ENCODE measurements around the gene ZDHHC11B.
"Not testable (repeated sequence)": the region's sequence is repeated elsewhere in the genome, so short reads cannot be mapped to it uniquely, and the experiment has no call there.

Gene ZDHHC11B

GRCh38 chr5:776862-777711 lies 7.4 kb downstream of the ZDHHC11B start:
- H3K27me3 ChIP-seq (ENCODE audit: insufficient read depth, low read depth, severe bottlenecking), result peaks cover 22% of the 10 kb centered on the region
- no peak for TF ChIP-seq CTCF (IDR thresholded peaks at IDR 0.05; ENCODE audit: low read depth, low read length)
- H3K36me3 ChIP-seq, result no peaks in the 10 kb centered on the region
- H3K9me3 ChIP-seq (ENCODE audit: severe bottlenecking), result peaks cover 8% of the 10 kb centered on the region
- DNase-seq, result no peak
- H3K4me3 ChIP-seq (ENCODE audit: low read depth, low read length), result no peak overlapping the region
- H3K27ac ChIP-seq, result no peak overlapping the region

- TF ChIP-seq CTCF (IDR thresholded peaks at IDR 0.05; ENCODE audit: low read depth, low read length), result no peak
- Histone ChIP-seq H3K36me3 (no peaks in the 10 kb centered on the region), H3K9me3 (ENCODE audit: severe bottlenecking) (peaks cover 8% of the 10 kb centered on the region), H3K27me3 (ENCODE audit: insufficient read depth, low read depth, severe bottlenecking) (peaks cover 22% of the 10 kb centered on the region), H3K27ac (no peak overlapping the region), H3K4me3 (ENCODE audit: low read depth, low read length) (no peak overlapping the region)
- no peak for DNase-seq
These were observed 8.3 kb downstream of the ZDHHC11B start for GRCh38 chr5:775961-776861.

GRCh38 chr5:775595-775960 lies 9.0 kb downstream of the ZDHHC11B start:
- not testable (repeated sequence) for H3K36me3 ChIP-seq; H3K27ac ChIP-seq; H3K9me3 ChIP-seq (ENCODE audit: severe bottlenecking); H3K4me3 ChIP-seq (ENCODE audit: low read depth, low read length); DNase-seq
- peaks cover 22% of the 10 kb centered on the region for H3K27me3 ChIP-seq (ENCODE audit: insufficient read depth, low read depth, severe bottlenecking)

GRCh38 chr5:774854-775505 lies 9.5 kb downstream of the ZDHHC11B start:
- not testable (repeated sequence) for H3K4me3 ChIP-seq (ENCODE audit: low read depth, low read length); H3K9me3 ChIP-seq (ENCODE audit: severe bottlenecking); H3K36me3 ChIP-seq; DNase-seq; H3K27ac ChIP-seq
- H3K27me3 ChIP-seq (ENCODE audit: insufficient read depth, low read depth, severe bottlenecking), result peaks cover 21% of the 10 kb centered on the region

GRCh38 chr5:774304-774703 lies 10.2 kb downstream of the ZDHHC11B start:
- H3K4me3 ChIP-seq (ENCODE audit: low read depth, low read length); DNase-seq; H3K27ac ChIP-seq; H3K36me3 ChIP-seq; H3K9me3 ChIP-seq (ENCODE audit: severe bottlenecking): not testable (repeated sequence)
- H3K27me3 ChIP-seq (ENCODE audit: insufficient read depth, low read depth, severe bottlenecking), result peaks cover 21% of the 10 kb centered on the region

GRCh38 chr5:773517-774264 lies 10.8 kb downstream of the ZDHHC11B start:
- no peak overlapping the region for H3K4me3 ChIP-seq (ENCODE audit: low read depth, low read length)
- H3K36me3 ChIP-seq, result no peaks in the 10 kb centered on the region
- H3K27me3 ChIP-seq (ENCODE audit: insufficient read depth, low read depth, severe bottlenecking), result peaks cover 21% of the 10 kb centered on the region
- H3K27ac ChIP-seq, result no peak overlapping the region
- no peak for TF ChIP-seq CTCF (IDR thresholded peaks at IDR 0.05; ENCODE audit: low read depth, low read length)
- DNase-seq, result no peak
- H3K9me3 ChIP-seq (ENCODE audit: severe bottlenecking), result peaks cover 8% of the 10 kb centered on the region

- peaks cover 20% of the 10 kb centered on the region for H3K27me3 ChIP-seq (ENCODE audit: insufficient read depth, low read depth, severe bottlenecking)
- H3K27ac ChIP-seq; H3K4me3 ChIP-seq (ENCODE audit: low read depth, low read length); H3K36me3 ChIP-seq; H3K9me3 ChIP-seq (ENCODE audit: severe bottlenecking); DNase-seq: not testable (repeated sequence)
These were observed 11.6 kb downstream of the ZDHHC11B start for GRCh38 chr5:772931-773330.

GRCh38 chr5:772547-772890 lies 12.0 kb downstream of the ZDHHC11B start:
- peaks cover 16% of the 10 kb centered on the region for H3K27me3 ChIP-seq (ENCODE audit: insufficient read depth, low read depth, severe bottlenecking)
- not testable (repeated sequence) for H3K36me3 ChIP-seq; DNase-seq; H3K27ac ChIP-seq; H3K9me3 ChIP-seq (ENCODE audit: severe bottlenecking); H3K4me3 ChIP-seq (ENCODE audit: low read depth, low read length)

- not testable (repeated sequence) for H3K4me3 ChIP-seq (ENCODE audit: low read depth, low read length); H3K36me3 ChIP-seq; DNase-seq; H3K9me3 ChIP-seq (ENCODE audit: severe bottlenecking); H3K27ac ChIP-seq
- H3K27me3 ChIP-seq (ENCODE audit: insufficient read depth, low read depth, severe bottlenecking), result peaks cover 13% of the 10 kb centered on the region
These were observed 12.5 kb downstream of the ZDHHC11B start for GRCh38 chr5:771841-772546.

All from WERI-Rb-1 (cell line).